GM10266 (cell line): ENCODE data around the gene GSS.

Source experiments
- DNase-seq: peaks from one replicate; pipeline ENCODE4 v3.0.0; 2012; ENCODE audit errors: extremely low spot score
- TF ChIP-seq, protein P1 (sequence below): IDR thresholded peaks from 2 replicates; pipeline ENCODE4 v1.5.1; 2012; ENCODE audit warnings: mild to moderate bottlenecking, low read depth; ENCODE audit not compliant: control insufficient read depth, insufficient read depth; ENCODE audit errors: missing control alignments

Gene GSS

DNA sequence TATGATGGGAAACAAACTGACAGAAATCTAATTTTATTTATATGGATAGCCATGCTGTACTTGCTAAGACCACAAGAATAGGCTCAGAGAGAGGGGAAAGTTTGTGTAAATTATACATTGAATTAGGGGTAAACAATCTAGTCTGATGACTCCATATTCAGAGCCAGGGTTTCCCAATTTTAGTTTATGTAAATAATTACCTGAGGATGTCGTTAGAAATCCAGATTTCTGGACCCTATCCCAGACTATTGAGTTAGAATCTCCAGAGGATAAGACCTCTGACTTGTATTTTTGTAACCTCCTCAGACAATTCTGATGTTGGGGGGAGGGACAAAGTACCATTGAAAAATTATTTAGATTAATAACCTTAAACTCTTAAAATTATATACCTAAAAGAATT, 60.9 kb downstream of the GSS start:
- TF ChIP-seq, protein P1, sequence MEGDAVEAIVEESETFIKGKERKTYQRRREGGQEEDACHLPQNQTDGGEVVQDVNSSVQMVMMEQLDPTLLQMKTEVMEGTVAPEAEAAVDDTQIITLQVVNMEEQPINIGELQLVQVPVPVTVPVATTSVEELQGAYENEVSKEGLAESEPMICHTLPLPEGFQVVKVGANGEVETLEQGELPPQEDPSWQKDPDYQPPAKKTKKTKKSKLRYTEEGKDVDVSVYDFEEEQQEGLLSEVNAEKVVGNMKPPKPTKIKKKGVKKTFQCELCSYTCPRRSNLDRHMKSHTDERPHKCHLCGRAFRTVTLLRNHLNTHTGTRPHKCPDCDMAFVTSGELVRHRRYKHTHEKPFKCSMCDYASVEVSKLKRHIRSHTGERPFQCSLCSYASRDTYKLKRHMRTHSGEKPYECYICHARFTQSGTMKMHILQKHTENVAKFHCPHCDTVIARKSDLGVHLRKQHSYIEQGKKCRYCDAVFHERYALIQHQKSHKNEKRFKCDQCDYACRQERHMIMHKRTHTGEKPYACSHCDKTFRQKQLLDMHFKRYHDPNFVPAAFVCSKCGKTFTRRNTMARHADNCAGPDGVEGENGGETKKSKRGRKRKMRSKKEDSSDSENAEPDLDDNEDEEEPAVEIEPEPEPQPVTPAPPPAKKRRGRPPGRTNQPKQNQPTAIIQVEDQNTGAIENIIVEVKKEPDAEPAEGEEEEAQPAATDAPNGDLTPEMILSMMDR = no peak
- DNase-seq = no peak

DNA sequence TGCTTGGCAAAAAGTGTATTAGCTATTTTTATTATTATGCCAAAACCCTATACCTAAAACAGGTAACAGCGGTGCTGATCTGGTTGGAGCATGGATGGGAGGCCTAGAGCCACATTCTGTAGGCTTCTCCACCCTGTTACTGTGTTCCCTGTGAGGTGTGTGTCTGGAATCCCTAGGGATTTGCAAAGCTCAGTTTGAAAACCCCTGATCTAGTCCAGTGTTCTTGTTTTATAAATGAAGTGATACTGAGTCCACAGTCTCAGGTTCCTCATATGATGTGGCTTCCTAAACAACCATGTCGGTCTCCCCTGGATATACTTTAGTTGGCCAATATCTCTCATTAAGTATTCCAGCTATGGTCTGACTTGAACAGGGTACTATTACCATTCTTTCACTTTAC, 62.9 kb downstream of the GSS start:
- TF ChIP-seq, protein P1 = no peak
- no peak for DNase-seq

DNA sequence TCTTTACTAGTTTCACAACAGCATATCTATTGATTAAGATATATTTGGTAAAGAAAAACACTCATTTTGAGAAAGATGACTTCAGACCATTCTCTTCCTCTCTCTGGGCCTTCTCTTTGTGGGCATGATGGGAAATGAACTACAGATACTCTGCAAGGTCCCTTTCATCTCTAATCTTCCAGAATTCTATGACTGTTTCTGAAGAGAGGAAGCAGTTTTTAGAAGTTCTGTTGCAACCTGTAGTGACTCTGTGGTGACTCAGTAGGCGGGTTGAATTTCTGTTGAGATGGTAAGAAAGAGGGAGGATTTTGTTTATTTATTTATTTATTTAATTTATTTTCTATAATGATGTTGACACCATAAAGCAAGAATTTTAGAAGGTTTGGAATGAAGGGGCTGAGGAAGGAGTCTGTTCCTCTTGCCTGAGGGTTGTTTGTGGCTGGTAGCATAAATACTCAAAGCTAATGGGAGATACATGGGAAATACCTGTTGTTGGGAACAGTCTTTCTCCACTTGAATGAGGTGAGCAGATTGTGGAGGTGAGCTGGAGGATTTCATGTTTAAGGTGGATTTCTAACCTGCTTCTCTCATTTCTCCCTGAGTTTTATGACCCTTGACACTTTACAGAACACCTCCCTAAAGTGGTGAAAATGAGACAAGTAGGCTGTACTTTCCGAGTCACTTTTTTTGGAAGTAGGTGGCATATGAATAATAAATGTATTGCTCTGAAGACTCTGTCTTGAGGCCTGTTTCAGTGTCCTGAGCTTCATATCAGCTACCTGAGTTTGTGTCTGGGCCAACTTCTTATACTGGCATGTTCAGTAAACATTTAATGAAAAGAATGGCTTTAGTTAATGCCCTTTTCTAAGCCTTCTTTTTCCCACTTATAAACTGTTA, 64.2 kb downstream of the GSS start:
- DNase-seq = peak; percentile 37
- TF ChIP-seq, protein P1 = no peak

DNA sequence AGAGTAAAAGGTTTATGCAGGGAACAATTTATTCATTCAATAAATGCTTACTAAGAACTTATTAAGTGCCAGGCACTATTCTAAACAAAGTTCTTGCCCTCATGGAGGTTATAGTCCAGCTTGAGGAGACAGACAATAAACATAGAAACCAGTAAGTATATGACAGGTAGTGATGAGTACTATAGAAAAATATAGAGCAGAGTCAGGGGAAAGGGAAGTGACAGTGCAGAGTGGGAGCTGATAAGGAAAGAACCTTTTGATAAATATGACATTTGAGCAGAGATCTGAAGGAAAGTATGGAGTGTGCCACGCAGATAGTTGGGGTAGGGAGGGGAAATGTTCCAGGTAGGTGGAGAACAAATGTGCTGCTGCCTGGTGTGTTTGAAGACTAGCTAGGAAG, 67.1 kb downstream of the GSS start:
- DNase-seq = no peak

DNA sequence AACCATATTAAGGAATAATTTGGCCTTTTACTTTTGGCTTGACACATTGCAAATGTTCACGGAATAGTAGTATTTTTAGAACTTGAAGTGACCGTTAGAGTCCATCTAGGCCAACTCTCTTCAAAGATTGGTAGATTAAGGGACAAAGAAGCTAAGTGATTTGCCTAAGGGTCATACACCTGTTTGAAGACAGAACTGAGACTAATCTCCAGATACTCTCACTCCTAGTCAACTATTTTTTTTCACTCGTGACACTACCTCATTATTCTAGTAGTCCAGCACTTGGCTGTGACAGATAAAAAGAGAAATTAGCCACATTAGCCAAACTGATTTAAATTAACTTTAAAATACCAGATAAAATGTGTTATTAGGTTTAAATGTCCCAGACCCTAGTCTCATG, 68.6 kb downstream of the GSS start:
- DNase-seq = no peak
- TF ChIP-seq, protein P1 = no peak

More for the DNA sequence above, 67.1 kb downstream of the GSS start:
- TF ChIP-seq, protein P1 = no peak

DNA sequence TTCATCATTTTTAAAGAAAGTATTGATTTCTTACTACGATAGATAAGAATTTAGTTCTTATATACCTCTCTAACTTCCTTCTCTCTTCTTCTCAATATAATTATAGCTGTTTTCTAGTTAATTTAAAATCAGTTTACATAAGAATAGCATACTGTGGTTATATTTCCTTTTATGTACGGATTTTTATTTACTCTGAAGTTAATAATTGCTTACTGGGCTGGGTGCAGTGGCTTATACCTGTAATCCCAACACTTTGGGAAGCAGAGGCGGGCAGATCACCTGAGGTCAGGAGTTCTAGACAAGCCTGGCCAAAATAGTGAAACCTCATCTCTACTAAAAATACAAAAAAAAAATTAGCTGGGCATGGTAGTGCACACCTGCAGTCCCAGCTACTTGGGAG, 69.5 kb downstream of the GSS start:
- no peak for DNase-seq
- TF ChIP-seq, protein P1 = no peak

DNA sequence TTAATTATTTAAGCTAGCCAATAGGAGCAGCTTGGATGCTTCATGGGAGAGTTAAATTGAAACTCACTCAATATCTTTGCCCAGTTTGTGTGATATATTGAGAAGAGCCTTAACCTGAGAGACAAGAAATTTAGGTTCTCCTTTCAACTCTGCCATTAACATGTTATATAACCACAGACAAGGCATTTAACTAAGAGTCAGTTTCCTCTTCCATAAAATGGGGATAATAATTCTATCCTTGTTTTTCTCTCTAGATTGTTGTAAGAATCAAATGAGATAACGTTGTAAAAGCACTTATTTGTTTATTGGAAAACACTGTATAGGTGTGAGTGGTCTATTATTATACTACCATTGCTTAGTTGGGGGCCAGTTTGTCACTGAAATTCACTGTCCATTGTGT, 71.3 kb downstream of the GSS start:
- no peak for DNase-seq
- TF ChIP-seq, protein P1 = no peak
